H9 (cell line): ENCODE measurements around the gene TUBGCP6. TPM values are rescaled to one million over a fixed set of nuclear protein-coding genes. Genes with fewer than 3 reads are reported as not detected.

ENCODE experiments used
- DNase-seq: peaks from one replicate; pipeline ENCODE4 v3.0.0-alpha.2; 2017
- H2AFZ ChIP-seq: one replicate; pipeline ENCODE4 v1.6.1; 2013; ENCODE audit warnings: mild to moderate bottlenecking, low read length, control low read depth, moderate library complexity
- H2AK5ac ChIP-seq: 2 replicates; pipeline ENCODE4 v1.6.1; 2013; ENCODE audit warnings: low read length, control low read depth, mixed read lengths; ENCODE audit not compliant: insufficient read length
- H2BK120ac ChIP-seq: one replicate; pipeline ENCODE4 v1.6.1; 2013; ENCODE audit warnings: low read depth, mild to moderate bottlenecking, low read length, control low read depth, inconsistent platforms; ENCODE audit not compliant: poor library complexity, severe bottlenecking
- H2BK12ac ChIP-seq: 2 replicates; pipeline ENCODE4 v1.6.1; 2013; ENCODE audit warnings: low read length, control low read depth, mixed read lengths, low read depth; ENCODE audit not compliant: insufficient read length
- H2BK15ac ChIP-seq: 2 replicates; pipeline ENCODE4 v1.6.1; 2013; ENCODE audit warnings: low read depth, low read length, control low read depth
- H2BK20ac ChIP-seq: one replicate; pipeline ENCODE4 v1.6.1; 2013; ENCODE audit warnings: low read depth, mild to moderate bottlenecking, low read length, control low read depth, inconsistent platforms; ENCODE audit not compliant: poor library complexity, severe bottlenecking
- H2BK5ac ChIP-seq: 2 replicates; pipeline ENCODE4 v1.6.1; 2013; ENCODE audit warnings: low read length, control low read depth, mixed read lengths; ENCODE audit not compliant: insufficient read length
- H3K14ac ChIP-seq: 2 replicates; pipeline ENCODE4 v1.6.1; 2013; ENCODE audit warnings: low read length, control low read depth; ENCODE audit not compliant: insufficient read depth
- H3K18ac ChIP-seq: 2 replicates; pipeline ENCODE4 v1.6.1; 2013; ENCODE audit warnings: low read depth, mild to moderate bottlenecking, mixed read lengths, low read length, control low read depth; ENCODE audit not compliant: insufficient read length
- H3K23ac ChIP-seq: 2 replicates; pipeline ENCODE4 v1.6.1; 2013; ENCODE audit warnings: low read length, control low read depth, mixed read lengths, low read depth; ENCODE audit not compliant: insufficient read length
- H3K23me2 ChIP-seq: 2 replicates; pipeline ENCODE4 v1.6.1; 2013; ENCODE audit warnings: low read depth, mild to moderate bottlenecking, mixed read lengths, low read length, control low read depth; ENCODE audit not compliant: insufficient read length, poor library complexity, severe bottlenecking
- H3K27ac ChIP-seq: 2 replicates; pipeline ENCODE4 v1.5.1; 2013; ENCODE audit warnings: low read length, control low read depth, mixed read lengths, low read depth; ENCODE audit not compliant: insufficient read length
- H3K27me3 ChIP-seq: 2 replicates; pipeline ENCODE4 v1.6.1; 2013; ENCODE audit warnings: low read length, control low read depth, inconsistent platforms; ENCODE audit not compliant: insufficient read depth
- H3K4ac ChIP-seq: 2 replicates; pipeline ENCODE4 v1.6.1; 2013; ENCODE audit warnings: low read depth, mild to moderate bottlenecking, control low read depth, inconsistent platforms, low read length, moderate library complexity
- H3K4me1 ChIP-seq: 2 replicates; pipeline ENCODE4 v1.6.1; 2013; ENCODE audit warnings: low read length, control low read depth, inconsistent platforms; ENCODE audit not compliant: insufficient read depth
- H3K4me2 ChIP-seq: 2 replicates; pipeline ENCODE4 v1.6.1; 2013; ENCODE audit warnings: low read length, control low read depth, mixed read lengths; ENCODE audit not compliant: insufficient read length, insufficient read depth
- H3K56ac ChIP-seq: 2 replicates; pipeline ENCODE4 v1.6.1; 2013; ENCODE audit warnings: low read depth, mild to moderate bottlenecking, mixed read lengths, low read length, control low read depth; ENCODE audit not compliant: insufficient read length
- H3K79me1 ChIP-seq: 2 replicates; pipeline ENCODE4 v1.6.1; 2013; ENCODE audit warnings: low read depth, mild to moderate bottlenecking, moderate library complexity, low read length, control low read depth, inconsistent platforms; ENCODE audit not compliant: insufficient read depth, poor library complexity, severe bottlenecking
- H3K79me2 ChIP-seq: 2 replicates; pipeline ENCODE4 v1.6.1; 2013; ENCODE audit warnings: low read length, control low read depth, inconsistent platforms; ENCODE audit not compliant: insufficient read depth
- H3K9ac ChIP-seq: 2 replicates; pipeline ENCODE4 v1.6.1; 2013; ENCODE audit warnings: low read length, control low read depth, mixed read lengths; ENCODE audit not compliant: insufficient read length; ENCODE audit errors: extremely low read depth
- H3K9me3 ChIP-seq: one replicate; pipeline ENCODE4 v1.6.1; 2013; ENCODE audit warnings: low read depth, low read length, inconsistent platforms; ENCODE audit not compliant: control insufficient read depth
- H3T11ph ChIP-seq: one replicate; pipeline ENCODE4 v1.6.1; 2013; ENCODE audit warnings: mild to moderate bottlenecking, low read length, control low read depth, inconsistent platforms
- H4K20me1 ChIP-seq: one replicate; pipeline ENCODE4 v1.6.1; 2013; ENCODE audit not compliant: control insufficient read depth, insufficient read length, insufficient read depth
- H4K5ac ChIP-seq: 2 replicates; pipeline ENCODE4 v1.6.1; 2013; ENCODE audit warnings: low read depth, mild to moderate bottlenecking, mixed read lengths, low read length, control low read depth; ENCODE audit not compliant: insufficient read length
- H4K8ac ChIP-seq: replicated peaks from 2 replicates; pipeline ENCODE4 v1.6.1; 2013; ENCODE audit warnings: low read length, control low read depth, mixed read lengths, low read depth; ENCODE audit not compliant: insufficient read length
- H4K91ac ChIP-seq: 2 replicates; pipeline ENCODE4 v1.6.1; 2013; ENCODE audit warnings: low read depth, mild to moderate bottlenecking, moderate library complexity, mixed read lengths, low read length, control low read depth; ENCODE audit not compliant: insufficient read length
- H3K27ac Mint-ChIP-seq, 3 experiments: 2 replicates in 2 of 3; 3 replicates in 1 of 3; pipeline ENCODE4 v1.8.0; 2020 to 2021; ENCODE audit warnings: mixed read lengths in 3 of 3, mild to moderate bottlenecking in 1 of 3, moderate library complexity in 1 of 3
- H3K27me3 Mint-ChIP-seq: 2 replicates; pipeline ENCODE4 v1.8.0; 2021; ENCODE audit warnings: low read depth, mild to moderate bottlenecking, moderate library complexity, mixed read lengths
- H3K36me3 Mint-ChIP-seq, 3 experiments: 2 replicates in 2 of 3; 3 replicates in 1 of 3; pipeline ENCODE4 v1.8.0; 2020 to 2021; ENCODE audit warnings: low read depth in 3 of 3, mixed read lengths in 3 of 3; ENCODE audit not compliant: insufficient read depth in 1 of 3
- H3K4me1 Mint-ChIP-seq, 2 experiments: 2 replicates each; pipeline ENCODE4 v1.8.0; 2020; ENCODE audit warnings: mixed read lengths in 2 of 2
- H3K4me3 Mint-ChIP-seq, 2 experiments: 2 replicates in 1 of 2; 3 replicates in 1 of 2; pipeline ENCODE4 v1.8.0; 2020 to 2021; ENCODE audit warnings: mild to moderate bottlenecking in 2 of 2, mixed read lengths in 2 of 2, moderate library complexity in 1 of 2
- H3K9me3 Mint-ChIP-seq, 2 experiments: 2 replicates in 1 of 2; 3 replicates in 1 of 2; pipeline ENCODE4 v1.8.0; 2020; ENCODE audit warnings: mild to moderate bottlenecking in 2 of 2, mixed read lengths in 2 of 2, moderate library complexity in 1 of 2
- WGBS: extraction: QIAGEN DNeasy Blood & Tissue Kit; methylation state at CpG from one replicate; pipeline ENCODE4 v1.1.7; 2013; ENCODE audit warnings: missing lambda C conversion rate, low lambda C conversion rate, mixed read lengths; ENCODE audit not compliant: insufficient read length; ENCODE audit errors: extremely low coverage; 5-methylcytosine and 5-hydroxymethylcytosine counted together
- total RNA-seq: library from RNA; stranded (reverse); gene quantifications from 2 replicates; pipeline ENCODE4 v1.2.1, GENCODE V29; 2021
- TF ChIP-seq, protein P1 (sequence below): fragments of 200-600 bp; sonication (generic); conservative IDR thresholded peaks from 3 replicates; pipeline ENCODE4 v1.8.0; 2021; ENCODE audit warnings: antibody characterized with exemption, mild to moderate bottlenecking

Gene TUBGCP6
- total RNA-seq, 1 experiment from 2014 or later, result 29.0 TPM

DNA sequence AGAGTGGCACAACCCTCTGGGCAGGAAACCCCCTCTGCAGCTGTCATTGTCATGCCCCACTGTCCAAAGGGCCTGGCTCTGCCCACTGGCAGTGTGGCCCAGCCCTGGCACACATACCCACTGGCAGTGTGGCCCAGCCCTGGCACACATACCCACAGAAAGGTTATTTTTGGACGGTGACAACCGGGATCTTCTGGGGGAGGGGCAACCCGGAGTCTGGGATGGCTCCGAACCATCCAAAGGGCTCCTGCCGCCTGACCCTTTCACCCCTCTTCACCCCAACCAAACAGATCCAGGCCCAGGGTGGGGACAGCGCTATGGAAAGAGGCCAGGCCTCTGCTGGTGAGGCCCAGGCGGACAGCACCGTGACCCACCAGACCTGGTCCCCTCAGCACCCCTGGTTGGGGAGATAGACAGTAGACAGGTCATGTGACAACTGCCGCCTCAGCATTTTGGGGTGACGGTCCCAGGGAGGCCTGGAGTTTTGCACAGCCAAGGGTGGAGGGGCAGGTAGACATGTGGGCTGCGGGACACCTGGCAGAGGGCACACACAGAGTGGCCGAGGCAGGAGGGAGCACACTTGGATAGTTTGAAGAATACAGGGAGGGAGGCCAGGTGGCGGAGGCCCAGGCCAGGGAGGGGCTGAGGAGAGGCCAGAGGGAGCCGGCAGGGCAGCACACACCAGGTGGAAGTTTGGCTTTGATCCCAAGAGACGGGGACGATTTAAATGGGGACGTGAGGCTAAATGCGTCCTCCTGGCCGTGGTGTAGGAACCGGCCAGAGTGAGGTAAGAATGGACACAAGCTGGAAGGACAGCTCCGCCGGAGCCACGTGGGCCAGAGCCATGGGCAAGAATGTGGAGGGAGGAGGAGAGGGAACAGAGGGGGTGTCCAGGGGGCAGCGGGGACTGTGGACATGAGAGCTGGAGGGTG is 13.8 kb upstream of the TUBGCP6 start:
- H3K4me2 ChIP-seq, result no peak overlapping the region
- H3K79me1 ChIP-seq, result no peaks in the 10 kb centered on the region
- H2BK120ac ChIP-seq, result no peak overlapping the region
- no peak overlapping the region for H3T11ph ChIP-seq
- H3K9ac ChIP-seq, result no peak overlapping the region
- Mint-ChIP-seq H3K27me3 (peaks cover 29% of the 10 kb centered on the region), H3K9me3 (no peaks in the 10 kb centered on the region; a peak in 1 of 5 replicates), H3K4me1 (peaks cover 8 to 12% of the 10 kb centered on the region in 2 experiments), H3K27ac (no peak overlapping the region), H3K36me3 (peaks cover 0 to 3% (median 0%) of the 10 kb centered on the region in 3 experiments; a peak in 2 of 7 replicates), H3K4me3 (no peak overlapping the region; a peak in 1 of 5 replicates)
- H4K8ac ChIP-seq, result no peak overlapping the region
- H3K79me2 ChIP-seq, result no peaks in the 10 kb centered on the region
- no peak overlapping the region for H2BK20ac ChIP-seq
- no peak overlapping the region for H2AK5ac ChIP-seq
- H3K9me3 ChIP-seq, result no peaks in the 10 kb centered on the region
- H3K18ac ChIP-seq, result no peak overlapping the region
- H3K4ac ChIP-seq, result no peak overlapping the region
- no peak overlapping the region for H3K56ac ChIP-seq
- TF ChIP-seq, protein P1, sequence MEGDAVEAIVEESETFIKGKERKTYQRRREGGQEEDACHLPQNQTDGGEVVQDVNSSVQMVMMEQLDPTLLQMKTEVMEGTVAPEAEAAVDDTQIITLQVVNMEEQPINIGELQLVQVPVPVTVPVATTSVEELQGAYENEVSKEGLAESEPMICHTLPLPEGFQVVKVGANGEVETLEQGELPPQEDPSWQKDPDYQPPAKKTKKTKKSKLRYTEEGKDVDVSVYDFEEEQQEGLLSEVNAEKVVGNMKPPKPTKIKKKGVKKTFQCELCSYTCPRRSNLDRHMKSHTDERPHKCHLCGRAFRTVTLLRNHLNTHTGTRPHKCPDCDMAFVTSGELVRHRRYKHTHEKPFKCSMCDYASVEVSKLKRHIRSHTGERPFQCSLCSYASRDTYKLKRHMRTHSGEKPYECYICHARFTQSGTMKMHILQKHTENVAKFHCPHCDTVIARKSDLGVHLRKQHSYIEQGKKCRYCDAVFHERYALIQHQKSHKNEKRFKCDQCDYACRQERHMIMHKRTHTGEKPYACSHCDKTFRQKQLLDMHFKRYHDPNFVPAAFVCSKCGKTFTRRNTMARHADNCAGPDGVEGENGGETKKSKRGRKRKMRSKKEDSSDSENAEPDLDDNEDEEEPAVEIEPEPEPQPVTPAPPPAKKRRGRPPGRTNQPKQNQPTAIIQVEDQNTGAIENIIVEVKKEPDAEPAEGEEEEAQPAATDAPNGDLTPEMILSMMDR, result no peak
- H2BK12ac ChIP-seq, result no peak overlapping the region
- H4K91ac ChIP-seq, result no peak overlapping the region
- no peaks in the 10 kb centered on the region for H3K4me1 ChIP-seq
- no peak overlapping the region; the same call in 1 of the 2 replicates for H3K14ac ChIP-seq
- H3K27ac ChIP-seq, result no peak overlapping the region
- no peak overlapping the region for H2BK5ac ChIP-seq
- H3K27me3 ChIP-seq, result no peaks in the 10 kb centered on the region
- H2AFZ ChIP-seq, result no peak overlapping the region
- H4K20me1 ChIP-seq, result no peaks in the 10 kb centered on the region
- WGBS, result no CpG with 5 or more reads among the region's 24 CpGs
- peaks cover 8% of the 10 kb centered on the region for H3K23me2 ChIP-seq
- no peak overlapping the region for H3K23ac ChIP-seq
- no peak for DNase-seq
- no peak overlapping the region for H4K5ac ChIP-seq
- no peak overlapping the region for H2BK15ac ChIP-seq
